Measurements from ENCODE around the gene TPD52L3.

- TF ChIP-seq TEAD4 (IDR thresholded peaks at IDR 0.05) (no peak), NFIC (IDR thresholded peaks at IDR 0.05) (no peak), RAD21 (IDR thresholded peaks at IDR 0.05; ENCODE audit: low read depth) (no peak), REST (IDR thresholded peaks at IDR 0.05; ENCODE audit: low read depth) (no peak), USF1 (IDR thresholded peaks at IDR 0.05) (no peak), CEBPB (IDR thresholded peaks at IDR 0.05) (no peak), TAF1 (IDR thresholded peaks at IDR 0.05; ENCODE audit: low read depth) (no peak), EP300 (IDR thresholded peaks at IDR 0.05; ENCODE audit: borderline replicate concordance) (no peak)
These were observed at the start of gene TPD52L3 for GRCh38 chr9:6328103-6328502.
